Stimulated activated CD4-positive, alpha-beta T cell treated with anti-CD3 and anti-CD28 coated beads, Interleukin-12 subunit alpha, Interleukin-12 subunit beta, amount 100 ng/mL, for 24 hours (primary cell): ENCODE results near the gene BICC1.

ENCODE experiments used
- DNase-seq, 2 experiments: peaks; one replicate each; pipeline ENCODE4 v3.0.0-alpha.2; 2020; ENCODE audit warnings: low read depth in 2 of 2

BICC1 gene

GRCh38 chr10:58778966-58779365, 266.3 kb downstream of the BICC1 start:
- DNase-seq, result no peak

GRCh38 chr10:58779594-58779993, 266.9 kb downstream of the BICC1 start:
- DNase-seq, result no peak

GRCh38 chr10:58780476-58780875, 267.8 kb downstream of the BICC1 start:
- no peak for DNase-seq

- DNase-seq, result no peak
Observed at GRCh38 chr10:58781873-58782488, 269.3 kb downstream of the BICC1 start.

- DNase-seq, result no peak
Observed at GRCh38 chr10:58782876-58783851, 270.5 kb downstream of the BICC1 start.

- no peak for DNase-seq
Observed at GRCh38 chr10:58784361-58784760, 271.7 kb downstream of the BICC1 start.

- DNase-seq, result no peak
Observed at GRCh38 chr10:58785354-58785753, 272.7 kb downstream of the BICC1 start.

GRCh38 chr10:58791137-58791536, 278.5 kb downstream of the BICC1 start:
- no peak for DNase-seq

GRCh38 chr10:58795560-58795959, 282.9 kb downstream of the BICC1 start:
- no peak for DNase-seq

- no peak for DNase-seq
Observed at GRCh38 chr10:58796242-58796641, 283.6 kb downstream of the BICC1 start.

- no peak for DNase-seq
Observed at GRCh38 chr10:58796824-58797223, 284.2 kb downstream of the BICC1 start.

GRCh38 chr10:58797356-58797755, 284.7 kb downstream of the BICC1 start:
- DNase-seq, result no peak

- no peak for DNase-seq
Observed at GRCh38 chr10:58802047-58802446, 289.4 kb downstream of the BICC1 start.

- DNase-seq, result no peak
Observed at GRCh38 chr10:58806323-58806722, 293.7 kb downstream of the BICC1 start.

GRCh38 chr10:58806970-58807628, 294.4 kb downstream of the BICC1 start:
- no peak for DNase-seq

- no peak for DNase-seq
Observed at GRCh38 chr10:58807629-58808022, 295.0 kb downstream of the BICC1 start.

GRCh38 chr10:58810751-58811150, 298.1 kb downstream of the BICC1 start:
- no peak for DNase-seq

- no peak for DNase-seq
Observed at GRCh38 chr10:58813573-58813972, 300.9 kb downstream of the BICC1 start.

GRCh38 chr10:58817201-58817846, 304.7 kb downstream of the BICC1 start:
- DNase-seq, result no peak

GRCh38 chr10:58818900-58819299, 306.2 kb downstream of the BICC1 start:
- DNase-seq, result no peak

GRCh38 chr10:58820386-58820785, 307.7 kb downstream of the BICC1 start:
- DNase-seq, result no peak
